ENCODE measurements around the gene TRIM15. TPM values are rescaled to one million over a fixed set of nuclear protein-coding genes. Genes with fewer than 3 reads are reported as not detected.

TRIM15 gene
- total RNA-seq, 1 experiment from 2014 or later: 0.20 TPM

DNA sequence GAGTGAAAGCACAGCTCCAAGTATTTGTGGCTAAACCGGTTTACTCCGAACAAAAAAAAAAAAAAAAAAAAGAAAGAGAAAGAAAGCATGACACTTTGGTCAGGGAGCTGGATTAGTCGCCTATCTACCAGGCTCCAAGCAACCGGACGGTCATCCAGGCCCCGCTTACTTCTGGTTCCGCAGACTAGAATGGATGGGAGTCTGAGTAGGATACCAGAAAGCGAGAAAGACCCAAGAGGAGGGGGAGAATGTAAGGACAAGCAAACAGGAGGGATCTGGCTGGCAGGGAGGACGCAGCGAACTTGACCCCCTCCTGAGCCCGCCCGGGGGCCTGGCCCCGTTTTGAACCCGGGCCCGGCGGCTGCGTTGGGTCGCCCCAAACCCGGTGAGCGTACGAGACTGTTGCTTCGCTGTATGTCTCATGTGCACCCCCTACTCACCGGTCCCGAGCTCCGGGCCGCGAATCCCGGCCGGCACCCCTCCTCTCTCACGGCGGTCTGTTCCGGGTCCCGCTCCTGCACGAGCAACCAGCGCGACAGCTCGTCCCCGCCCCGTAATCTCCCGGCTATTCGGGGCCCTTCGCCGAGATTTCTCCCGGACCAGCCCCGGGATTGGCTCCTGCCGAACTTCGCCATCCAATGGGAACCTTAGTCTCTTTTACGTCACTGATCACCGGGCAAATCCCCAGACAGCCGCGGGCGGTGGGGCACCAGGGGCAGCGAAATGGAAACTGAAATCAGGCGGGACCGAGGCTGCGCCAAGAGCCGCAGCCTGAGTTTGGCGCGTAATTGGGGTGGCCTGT, 49.7 kb downstream of the TRIM15 start, which contains the start of gene TRIM26:
Gene TRIM26, minus strand, starts transcription at position 542 of the 802 bp plus-strand sequence. CDS start 14,303 bp downstream, outside the sequence.
- no CpG with 5 or more reads among the region's 59 CpGs for WGBS (ENCODE audit: extremely low coverage, insufficient read length, low lambda C conversion rate)

More for the DNA sequence above, 49.7 kb downstream of the TRIM15 start, which contains the start of gene TRIM26:
- Histone ChIP-seq H3K4me1 (ENCODE audit: insufficient read depth, low read length) (peaks cover 6% of the 10 kb centered on the region; the same call in 1 of the 2 replicates), H2AFZ (ENCODE audit: low read length) (no peak within 1 kb of the TSS), H3K18ac (ENCODE audit: insufficient read length, low read depth, low read length) (peak within 1 kb of the TSS; percentile 93), H3K9me3 (ENCODE audit: control insufficient read depth, low read depth, low read length) (no peaks in the 10 kb centered on the region), H2BK5ac (ENCODE audit: insufficient read length, low read length) (no peak within 1 kb of the TSS), H3K23me2 (ENCODE audit: insufficient read length, low read depth, low read length, poor library complexity, severe bottlenecking) (peaks cover 12% of the 10 kb centered on the region), H2BK15ac (ENCODE audit: low read depth, low read length) (no peak within 1 kb of the TSS), H3T11ph (ENCODE audit: low read length) (no peak within 1 kb of the TSS), H2BK12ac (ENCODE audit: insufficient read length, low read depth, low read length) (no peak within 1 kb of the TSS), H3K4ac (ENCODE audit: low read depth, low read length) (no peak within 1 kb of the TSS), H3K56ac (ENCODE audit: insufficient read length, low read depth, low read length) (no peak within 1 kb of the TSS), H3K79me1 (ENCODE audit: insufficient read depth, low read depth, low read length, poor library complexity, severe bottlenecking) (peaks cover 4% of the 10 kb centered on the region), H3K14ac (ENCODE audit: insufficient read depth, low read length) (peak within 1 kb of the TSS; percentile 92), H4K20me1 (ENCODE audit: control insufficient read depth, insufficient read depth, insufficient read length) (no peaks in the 10 kb centered on the region), H3K27ac (ENCODE audit: insufficient read length, low read depth, low read length) (peak within 1 kb of the TSS; percentile 55), H3K4me2 (ENCODE audit: insufficient read depth, insufficient read length, low read length) (peak within 1 kb of the TSS; percentile 68), H4K91ac (ENCODE audit: insufficient read length, low read depth, low read length) (no peak within 1 kb of the TSS), H4K8ac (replicated peaks; ENCODE audit: insufficient read length, low read depth, low read length) (no peak within 1 kb of the TSS), H3K27me3 (ENCODE audit: insufficient read depth, low read length) (no peaks in the 10 kb centered on the region), H3K23ac (ENCODE audit: insufficient read length, low read depth, low read length) (no peak within 1 kb of the TSS), H4K5ac (ENCODE audit: insufficient read length, low read depth, low read length) (no peak within 1 kb of the TSS), H3K79me2 (ENCODE audit: insufficient read depth, low read length) (peaks cover 6% of the 10 kb centered on the region; the same call in 1 of the 2 replicates), H2BK120ac (ENCODE audit: low read depth, low read length, poor library complexity, severe bottlenecking) (no peak within 1 kb of the TSS), H3K9ac (ENCODE audit: extremely low read depth, insufficient read length, low read length) (peak within 1 kb of the TSS; percentile 93), H2AK5ac (ENCODE audit: insufficient read length, low read length) (no peak within 1 kb of the TSS), H2BK20ac (ENCODE audit: low read depth, low read length, poor library complexity, severe bottlenecking) (no peak within 1 kb of the TSS)
- DNase-seq: peak; percentile 98
- Mint-ChIP-seq H3K4me3 (peak within 1 kb of the TSS; percentile 91 to 96), H3K9me3 (no peaks in the 10 kb centered on the region; a peak in 1 of 5 replicates), H3K36me3 (ENCODE audit: insufficient read depth in 1 of 3, low read depth in 3 of 3) (peaks cover 0 to 4% (median 2%) of the 10 kb centered on the region in 3 experiments; a peak in 3 of 7 replicates), H3K4me1 (peaks cover 36 to 43% of the 10 kb centered on the region in 2 experiments), H3K27ac (peak within 1 kb of the TSS; percentile 98 to 99 (median 98); a peak in 6 of 7 replicates), H3K27me3 (ENCODE audit: low read depth) (peaks cover 10% of the 10 kb centered on the region)
- TF ChIP-seq, protein P1, sequence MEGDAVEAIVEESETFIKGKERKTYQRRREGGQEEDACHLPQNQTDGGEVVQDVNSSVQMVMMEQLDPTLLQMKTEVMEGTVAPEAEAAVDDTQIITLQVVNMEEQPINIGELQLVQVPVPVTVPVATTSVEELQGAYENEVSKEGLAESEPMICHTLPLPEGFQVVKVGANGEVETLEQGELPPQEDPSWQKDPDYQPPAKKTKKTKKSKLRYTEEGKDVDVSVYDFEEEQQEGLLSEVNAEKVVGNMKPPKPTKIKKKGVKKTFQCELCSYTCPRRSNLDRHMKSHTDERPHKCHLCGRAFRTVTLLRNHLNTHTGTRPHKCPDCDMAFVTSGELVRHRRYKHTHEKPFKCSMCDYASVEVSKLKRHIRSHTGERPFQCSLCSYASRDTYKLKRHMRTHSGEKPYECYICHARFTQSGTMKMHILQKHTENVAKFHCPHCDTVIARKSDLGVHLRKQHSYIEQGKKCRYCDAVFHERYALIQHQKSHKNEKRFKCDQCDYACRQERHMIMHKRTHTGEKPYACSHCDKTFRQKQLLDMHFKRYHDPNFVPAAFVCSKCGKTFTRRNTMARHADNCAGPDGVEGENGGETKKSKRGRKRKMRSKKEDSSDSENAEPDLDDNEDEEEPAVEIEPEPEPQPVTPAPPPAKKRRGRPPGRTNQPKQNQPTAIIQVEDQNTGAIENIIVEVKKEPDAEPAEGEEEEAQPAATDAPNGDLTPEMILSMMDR (conservative IDR thresholded peaks at IDR 0.05): no peak

Measured in H9 (cell line).